Right hindlimb (tissue), 1 donor: ENCODE data around the gene COX7C.
"Not testable (repeated sequence)": the region's sequence is repeated elsewhere in the genome, so short reads cannot be mapped to it uniquely, and the experiment has no call there.

Experiments used
- DNase-seq: peaks from one replicate; pipeline ENCODE4 v3.0.0-alpha.2; 2018

Gene COX7C

GRCh38 chr5:86617756-86618576 is at the start of gene COX7C:
TSS of gene COX7C (plus strand) at chr5:86617941. CDS start at chr5:86618056, 115 bp downstream.
- DNase-seq = peak; percentile 96

DNA sequence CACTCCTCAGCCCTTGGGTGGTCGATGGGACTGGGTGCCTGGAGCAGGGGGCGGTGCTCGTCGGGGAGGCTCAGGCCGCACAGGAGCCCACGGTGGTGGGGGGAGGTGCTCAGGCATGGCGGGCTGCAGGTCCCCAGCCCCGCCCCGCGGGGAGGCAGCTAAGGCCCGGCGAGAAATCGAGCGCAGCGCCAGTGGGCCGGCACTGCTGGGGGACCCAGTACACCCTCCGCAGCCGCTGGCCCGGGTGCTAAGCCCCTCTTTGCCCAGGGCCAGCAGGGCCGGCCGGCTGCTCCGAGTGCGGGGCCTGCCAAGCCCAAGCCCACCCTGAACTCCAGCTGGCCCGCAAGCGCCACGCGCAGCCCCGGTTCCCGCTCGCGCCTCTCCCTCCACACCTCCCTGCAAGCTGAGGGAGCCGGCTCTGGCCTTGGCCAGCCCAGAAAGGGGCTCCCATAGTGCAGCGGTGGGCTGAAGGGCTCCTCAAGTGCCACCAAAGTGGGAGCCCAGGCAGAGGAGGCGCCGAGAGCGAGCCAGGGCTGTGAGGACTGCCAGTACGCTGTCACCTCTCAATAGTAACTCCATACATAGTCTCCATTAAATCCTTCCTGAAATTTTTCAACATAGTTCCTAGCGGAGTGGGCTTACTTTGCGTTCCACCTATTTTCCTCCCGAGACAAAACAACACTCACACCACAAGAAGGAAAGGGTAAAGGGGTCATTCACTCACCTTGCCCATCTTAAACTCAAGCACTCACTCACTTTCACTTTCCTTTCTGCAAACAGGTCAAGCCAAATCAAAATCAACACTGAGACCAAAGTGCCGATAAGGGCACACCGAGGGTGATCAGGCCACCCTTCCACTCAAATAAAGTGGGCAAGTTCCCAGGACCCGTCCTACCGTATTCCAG is 48.0 kb upstream of the COX7C start:
- not testable (repeated sequence) for DNase-seq

GRCh38 chr5:86570427-86571083 is 47.2 kb upstream of the COX7C start:
- no peak for DNase-seq

DNA sequence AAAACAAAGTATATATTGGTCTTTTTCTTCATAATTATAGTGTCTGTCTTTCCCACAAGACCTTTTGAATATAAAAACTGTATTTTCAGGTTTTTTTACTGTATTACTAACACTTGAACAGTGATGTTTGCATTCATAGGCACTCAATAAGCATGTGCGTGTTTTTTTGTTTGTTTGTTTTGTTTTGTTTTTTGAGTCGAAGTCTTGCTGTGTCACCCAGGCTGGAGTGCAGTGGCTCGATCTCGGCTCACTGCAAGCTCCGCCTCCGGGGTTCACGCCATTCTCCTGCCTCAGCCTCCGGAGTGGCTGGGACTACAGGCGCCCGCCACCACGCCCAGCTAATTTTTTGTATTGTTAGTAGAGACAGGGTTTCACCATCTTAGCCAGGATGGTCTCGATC is 46.6 kb upstream of the COX7C start:
- DNase-seq = not testable (repeated sequence)

DNA sequence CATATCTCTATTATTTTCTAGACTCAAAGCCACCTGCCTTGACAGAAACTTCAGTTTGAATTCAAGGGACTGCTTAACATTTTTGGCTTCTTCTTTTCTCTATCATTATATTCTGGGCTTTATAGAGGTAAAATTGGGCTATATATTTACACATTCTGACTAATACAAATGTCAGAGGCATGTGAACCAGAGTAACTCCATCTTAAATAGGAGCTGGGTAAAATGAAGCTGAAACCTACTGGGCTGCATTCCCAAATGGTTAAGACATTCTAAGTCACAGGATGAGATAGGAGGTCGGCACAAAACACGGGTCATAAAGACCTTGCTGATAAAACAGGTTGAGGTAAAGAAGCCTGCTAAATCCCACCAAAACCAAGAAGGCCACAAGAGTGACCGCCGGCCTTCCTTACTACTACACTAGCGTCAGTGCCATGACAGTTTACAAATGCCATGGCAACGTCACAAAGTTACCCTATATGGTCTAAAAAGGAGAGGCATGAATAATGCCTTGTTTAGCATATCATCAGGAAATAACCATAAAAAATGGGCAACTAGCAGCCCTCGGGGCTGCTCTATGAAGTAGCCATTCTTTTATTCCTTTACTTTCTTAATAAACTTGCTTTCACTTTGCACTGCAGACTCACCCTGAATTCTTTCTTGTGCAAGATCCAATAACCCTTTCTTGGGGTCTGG is 44.8 kb upstream of the COX7C start:
- no peak for DNase-seq

DNA sequence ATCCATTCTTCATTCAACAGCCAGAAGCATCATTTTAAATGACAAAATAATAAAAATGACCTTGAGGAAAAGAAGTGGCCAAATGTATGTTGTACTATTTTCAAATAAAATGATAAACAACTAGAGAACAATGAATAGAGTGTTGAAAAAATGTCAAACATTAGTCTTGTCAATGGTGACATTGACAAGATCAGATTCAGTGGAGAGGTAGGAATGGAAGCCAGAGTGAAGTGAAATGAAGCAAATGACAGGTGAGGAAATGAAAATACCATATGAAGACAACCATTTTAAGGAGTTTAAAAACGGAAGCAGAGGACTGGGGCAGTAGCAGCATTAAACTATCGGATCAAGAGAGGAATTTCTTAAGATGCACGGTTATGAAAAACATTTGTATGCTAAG is 38.2 kb upstream of the COX7C start:
- no peak for DNase-seq

DNA sequence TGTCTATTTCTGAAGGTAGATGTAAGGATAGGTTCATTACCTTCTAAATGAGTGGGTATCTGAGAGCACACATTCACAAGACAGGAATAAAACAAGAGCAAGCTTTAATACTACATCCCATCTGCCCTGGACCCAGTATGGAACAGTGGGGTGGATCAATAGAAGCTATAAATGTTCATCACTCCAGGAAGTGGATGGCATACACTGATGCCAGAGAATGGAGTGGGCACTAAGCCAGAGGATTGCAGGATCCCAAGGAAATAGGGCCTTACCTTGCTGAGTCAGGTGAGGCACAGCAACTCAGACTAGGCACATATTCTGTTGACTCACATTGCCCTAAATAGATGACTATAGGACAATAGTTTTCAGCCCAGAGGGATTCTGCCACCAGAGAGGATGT is 21.3 kb upstream of the COX7C start:
- no peak for DNase-seq

- DNase-seq = no peak
Observed at GRCh38 chr5:86605881-86606280, 11.9 kb upstream of the COX7C start.

DNA sequence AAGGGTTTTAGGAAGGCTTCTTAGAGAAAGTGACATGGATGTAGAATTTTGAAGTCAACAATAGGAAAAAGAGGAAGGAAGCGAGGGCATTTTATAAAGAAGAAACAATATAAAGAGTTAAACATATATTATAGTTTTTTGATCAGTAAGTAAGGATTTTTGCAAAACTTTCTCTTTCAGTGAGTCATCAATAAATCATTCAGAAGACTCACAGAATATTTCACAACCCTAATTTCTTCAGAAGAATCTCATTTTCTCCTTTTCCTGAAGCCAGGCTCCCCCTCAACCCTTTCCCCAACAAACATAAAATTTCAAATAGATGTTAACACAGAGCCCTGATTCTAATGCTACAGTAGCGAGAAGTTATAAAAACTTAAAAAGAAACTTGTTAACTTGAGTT is 4.3 kb upstream of the COX7C start:
- no peak for DNase-seq

- no peak for DNase-seq
Observed at GRCh38 chr5:86617309-86617755, 409 bp upstream of the COX7C start.

- DNase-seq = no peak
Observed at GRCh38 chr5:86623785-86624483, 6.2 kb downstream of the COX7C start.

- DNase-seq = no peak
Observed at GRCh38 chr5:86625148-86625547, 7.4 kb downstream of the COX7C start.

- DNase-seq = no peak
Observed at GRCh38 chr5:86626149-86626548, 8.4 kb downstream of the COX7C start.

DNA sequence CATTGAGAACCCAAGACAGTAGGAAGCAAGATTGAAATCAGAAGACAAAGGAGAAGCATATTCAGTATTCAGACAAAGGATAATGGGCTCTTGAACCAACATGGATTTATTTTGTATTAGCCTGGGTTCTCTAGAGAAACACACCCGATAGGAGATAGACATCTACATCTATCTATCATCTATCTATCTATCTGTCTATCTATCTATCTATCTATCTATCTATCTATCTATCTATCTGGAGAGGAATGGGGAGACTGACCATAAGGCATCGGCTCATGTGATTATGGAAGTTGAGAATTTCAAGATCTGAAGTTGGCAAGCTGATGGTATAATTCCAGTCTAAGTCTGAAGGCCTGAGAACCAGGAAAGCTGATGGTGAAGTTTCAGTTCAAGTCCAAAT is 13.4 kb downstream of the COX7C start:
- no peak for DNase-seq

DNA sequence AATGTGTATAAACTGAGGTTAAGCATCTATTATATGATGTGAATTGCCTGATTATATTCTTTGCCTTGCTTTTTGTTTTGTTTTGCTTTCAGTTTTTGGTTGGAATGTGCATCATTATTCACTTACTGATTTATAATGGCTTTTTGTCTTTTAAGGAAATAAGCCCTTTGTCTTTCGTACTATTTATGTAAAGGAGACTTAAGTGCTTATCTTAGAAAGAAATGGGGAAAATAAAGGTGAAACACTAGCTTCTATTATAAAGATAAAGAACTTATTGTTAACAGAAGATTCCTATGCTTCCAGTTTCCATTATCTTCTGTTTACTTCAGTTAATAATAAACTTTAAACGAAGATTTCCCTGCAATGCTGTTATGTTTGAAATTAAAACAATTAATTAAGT is 23.3 kb downstream of the COX7C start:
- no peak for DNase-seq

GRCh38 chr5:86644843-86645242 is 27.1 kb downstream of the COX7C start:
- DNase-seq = no peak

- no peak for DNase-seq
Observed at GRCh38 chr5:86645885-86646284, 28.1 kb downstream of the COX7C start.

DNA sequence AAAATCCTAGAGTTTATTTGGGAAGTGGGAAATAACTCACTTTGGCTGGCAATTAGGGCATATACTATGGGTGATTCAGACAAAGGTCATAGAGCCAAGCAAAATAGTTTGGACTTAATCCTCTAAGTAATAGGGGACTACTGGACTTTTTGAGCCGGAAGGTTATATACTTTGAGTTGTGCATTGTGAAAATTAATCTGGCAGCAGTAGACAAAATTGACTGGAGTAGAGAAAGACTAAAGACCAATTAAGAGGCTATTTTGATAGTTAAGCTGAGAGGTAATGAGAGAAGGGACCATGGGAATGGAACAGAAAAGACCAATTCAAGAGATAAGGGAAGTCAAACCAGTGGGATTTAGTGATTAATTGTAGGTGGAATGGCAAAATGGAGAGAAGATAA is 28.9 kb downstream of the COX7C start:
- no peak for DNase-seq

GRCh38 chr5:86649832-86650505 is 32.2 kb downstream of the COX7C start:
- no peak for DNase-seq

GRCh38 chr5:86660771-86661170 is 43.0 kb downstream of the COX7C start:
- DNase-seq = not testable (repeated sequence)

GRCh38 chr5:86664173-86664572 is 46.4 kb downstream of the COX7C start:
- DNase-seq = no peak
